K562 (cell line): ENCODE data around the gene CEACAM20. TPM values are rescaled to one million over a fixed set of nuclear protein-coding genes. Genes with fewer than 3 reads are reported as not detected.

Source experiments
- ASH1L ChIP-seq: fragments of 450-650 bp; IDR thresholded peaks from 2 replicates; pipeline ENCODE4 v1.6.1; 2018; ENCODE audit warnings: borderline replicate concordance, mild to moderate bottlenecking, low read depth; ENCODE audit not compliant: partially characterized antibody
- BDP1 ChIP-seq: IDR thresholded peaks from 3 replicates; pipeline ENCODE4 v1.6.1; 2011; ENCODE audit not compliant: insufficient read length, insufficient read depth
- CREB1 ChIP-seq, 2 experiments: sonication (generic) in 1 of 2; formaldehyde crosslinking in 1 of 2; IDR thresholded peaks; 2 replicates each; pipeline versions ENCODE4 v1.6.1 to v1.8.0; 2012 to 2022; ENCODE audit warnings: inconsistent platforms in 1 of 2, mild to moderate bottlenecking in 1 of 2, missing genetic modification reagents in 1 of 2, moderate library complexity in 1 of 2
- ELF1 ChIP-seq: fragments of 200-800 bp; sonication (Bioruptor generic); IDR thresholded peaks from 2 replicates; pipeline ENCODE4 v1.6.1; 2016; ENCODE audit warnings: missing genetic modification characterization, missing compliant biosample characterization
- ILF3 ChIP-seq: fragments of 450-650 bp; IDR thresholded peaks from 2 replicates; pipeline ENCODE4 v1.6.1; 2018; ENCODE audit warnings: antibody characterized with exemption, mild to moderate bottlenecking, moderate library complexity, borderline replicate concordance
- IRF9 ChIP-seq: fragments of 450-650 bp; IDR thresholded peaks from 2 replicates; pipeline ENCODE4 v1.6.1; 2016; ENCODE audit warnings: missing biosample characterization, missing genetic modification characterization
- MXD1 ChIP-seq: fragments of 250-450 bp; sonication (Bioruptor Pico); IDR thresholded peaks from 2 replicates; pipeline ENCODE4 v1.8.0; 2021; ENCODE audit warnings: borderline replicate concordance, mild to moderate bottlenecking, moderate library complexity; ENCODE audit not compliant: poor library complexity, severe bottlenecking
- NFE2 ChIP-seq: IDR thresholded peaks from 2 replicates; pipeline ENCODE4 v1.6.1; 2014; ENCODE audit warnings: antibody characterized with exemption, low read depth
- PHB ChIP-seq: fragments of 250-450 bp; sonication (Bioruptor Pico); IDR thresholded peaks from 2 replicates; pipeline ENCODE4 v1.5.0; 2021
- PRMT5 ChIP-seq: sonication (generic); formaldehyde crosslinking; IDR thresholded peaks from 2 replicates; pipeline ENCODE4 v1.5.0; 2020; ENCODE audit warnings: missing genetic modification reagents
- RBM34 ChIP-seq: fragments of 200-400 bp; formaldehyde crosslinking; IDR thresholded peaks from 2 replicates; pipeline ENCODE4 v1.6.1; 2018; ENCODE audit warnings: low read length, borderline replicate concordance; ENCODE audit not compliant: insufficient read depth
- STAT5A ChIP-seq: IDR thresholded peaks from 2 replicates; pipeline ENCODE4 v1.6.1; 2012; ENCODE audit warnings: low read length, inconsistent platforms, borderline replicate concordance
- TGIF2 ChIP-seq: sonication (generic); formaldehyde crosslinking; IDR thresholded peaks from 2 replicates; pipeline ENCODE4 v1.8.1; 2022; ENCODE audit warnings: mild to moderate bottlenecking, missing genetic modification reagents, moderate library complexity
- ZHX1 ChIP-seq: fragments of 150-350 bp; conservative IDR thresholded peaks from 2 replicates; pipeline ENCODE4 v1.6.1; 2014; ENCODE audit warnings: low read length
- ZNF280A ChIP-seq: fragments of 450-650 bp; IDR thresholded peaks from 2 replicates; pipeline ENCODE4 v1.6.1; 2018; ENCODE audit warnings: mild to moderate bottlenecking, low read depth; ENCODE audit not compliant: partially characterized antibody
- ZNF41 ChIP-seq: fragments of 250-450 bp; sonication (Bioruptor Pico); conservative IDR thresholded peaks from 2 replicates; pipeline ENCODE4 v1.4.0; 2020; ENCODE audit warnings: mild to moderate bottlenecking
- ZNF592 ChIP-seq: fragments of 450-650 bp; IDR thresholded peaks from 2 replicates; pipeline ENCODE4 v1.6.1; 2017; ENCODE audit warnings: antibody characterized with exemption, mild to moderate bottlenecking
- polyA plus RNA-seq, 8 experiments: library from polyadenylated mRNA; depleted of rRNA in 4 of 8; stranded (reverse) in 5 of 8; unstranded in 3 of 8; fragments of >200 nt; fragmentation: Nextera tagmentation in 2 of 8; fragmentation: Illumina TruSeq in 1 of 8; extraction: Ambion mirVana in 2 of 8; extraction: Trizol in 1 of 8; gene quantifications; 2 replicates each; pipeline versions ENCODE4 v1.2.1 to v1.2.3, GENCODE V29; 2011 to 2014; ENCODE audit warnings: inconsistent platforms in 1 of 8, missing spikeins in 1 of 8
- total RNA-seq, 7 experiments: library from RNA; depleted of rRNA in 6 of 7; stranded (reverse); fragments of >200 nt in 6 of 7; fragmentation: Illumina TruSeq in 2 of 7; extraction: Trizol in 2 of 7; gene quantifications; 2 replicates each; pipeline versions ENCODE4 v1.2.1 to v1.2.3, GENCODE V29; 2011 to 2021; ENCODE audit warnings: low replicate concordance in 1 of 7

The CEACAM20 gene
- total and polyA plus RNA-seq, 9 of the 15 experiments (the other 6 are each of a cell fraction or from before 2014, with no cell fraction given), result not detected

GRCh38 chr19:44476559-44477408, 52.7 kb downstream of the CEACAM20 start (continued):
- no peak for TF ChIP-seq ILF3
- no peak for TF ChIP-seq PRMT5 (CRISPR knock-in tag)
- no peak for TF ChIP-seq PHB (CRISPR knock-in tag)
- TF ChIP-seq RBM34, result no peak
- no peak for TF ChIP-seq STAT5A
- no peak for TF ChIP-seq ELF1
- TF ChIP-seq ZNF41 (CRISPR knock-in tag), result no peak
- peak; percentile 97 for TF ChIP-seq ZNF280A
- no peak for TF ChIP-seq ZNF592
- no peak for TF ChIP-seq NFE2
- TF ChIP-seq TGIF2 (CRISPR knock-in tag), result no peak
- TF ChIP-seq IRF9 (tag), result peak; percentile 42; the same call in 1 of the 2 replicates
- no peak for TF ChIP-seq CREB1 (IDR thresholded peaks at IDR 0.05)
- no peak for TF ChIP-seq CREB1 (CRISPR knock-in tag; IDR thresholded peaks at IDR 0.05)
- no peak for TF ChIP-seq MXD1 (CRISPR knock-in tag)
- no peak for TF ChIP-seq ZHX1
- TF ChIP-seq BDP1, result no peak
- no peak for TF ChIP-seq ASH1L
